ENCODE results near the gene ANXA7. TPM values are rescaled to one million over a fixed set of nuclear protein-coding genes. Genes with fewer than 3 reads are reported as not detected.
A peak's percentile ranks its signal among the peaks of the same experiment; 100 is the strongest.
"Not testable (repeated sequence)": the region's sequence is repeated elsewhere in the genome, so short reads cannot be mapped to it uniquely, and the experiment has no call there.

ANXA7 gene
- total RNA-seq, 1 experiment from 2014 or later = 62.3 TPM

DNA sequence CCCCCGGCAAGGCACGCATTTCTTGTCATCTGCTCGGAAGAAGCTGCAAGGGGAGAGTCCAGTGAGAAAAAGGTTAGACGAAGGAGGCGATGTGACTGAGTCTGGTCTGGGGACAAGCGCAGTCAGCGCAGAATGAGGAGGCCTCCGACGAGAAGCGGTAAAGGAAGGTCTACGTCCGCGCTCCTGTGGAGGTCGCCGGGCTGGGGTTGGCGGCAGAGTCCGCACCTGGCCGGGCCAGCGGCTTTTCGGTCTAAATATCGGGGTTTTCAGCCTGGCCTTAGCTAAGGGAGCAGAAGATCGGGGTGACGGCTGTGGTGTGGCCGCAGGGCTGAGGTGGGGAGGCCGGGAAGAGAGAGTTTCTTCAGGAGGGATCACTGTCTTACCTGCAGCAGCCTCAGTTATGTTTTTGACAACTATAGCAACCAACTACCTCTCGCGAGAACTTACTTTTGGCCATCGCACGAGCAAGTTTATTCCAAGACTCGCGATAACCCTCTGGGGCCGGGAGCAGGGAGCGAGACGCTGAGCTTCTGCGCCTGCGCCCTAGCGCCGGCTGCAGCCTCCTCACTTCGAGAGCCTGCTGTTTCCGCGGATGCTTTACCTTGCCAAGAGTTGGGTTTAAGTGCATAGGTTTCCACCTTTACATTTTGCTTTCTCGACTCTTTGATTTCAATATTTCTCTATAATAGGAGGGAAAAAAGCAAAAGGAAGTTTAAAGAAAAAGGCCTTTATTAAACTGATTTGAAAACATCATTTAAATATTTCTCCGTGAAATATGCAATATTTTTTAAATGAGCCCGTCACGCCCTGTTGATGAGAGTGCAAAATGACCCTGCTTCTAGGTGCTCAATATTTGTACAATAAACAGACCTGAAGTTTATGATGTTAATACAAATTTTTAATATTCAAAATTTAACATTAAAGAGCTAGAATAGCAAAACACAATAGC, 55.3 kb downstream of the ANXA7 start, which contains the start of gene CFAP70:
CFAP70 (minus strand) TSS at position 534 of the 949 bp plus-strand sequence. CDS start 4,068 bp downstream, outside the sequence.
- in situ Hi-C loops (cut with HindIII; ENCODE audit: low sequenced_read_pairs) = no loop called here
- DNase-seq (ENCODE audit: low spot score) = peak; percentile 97

DNA sequence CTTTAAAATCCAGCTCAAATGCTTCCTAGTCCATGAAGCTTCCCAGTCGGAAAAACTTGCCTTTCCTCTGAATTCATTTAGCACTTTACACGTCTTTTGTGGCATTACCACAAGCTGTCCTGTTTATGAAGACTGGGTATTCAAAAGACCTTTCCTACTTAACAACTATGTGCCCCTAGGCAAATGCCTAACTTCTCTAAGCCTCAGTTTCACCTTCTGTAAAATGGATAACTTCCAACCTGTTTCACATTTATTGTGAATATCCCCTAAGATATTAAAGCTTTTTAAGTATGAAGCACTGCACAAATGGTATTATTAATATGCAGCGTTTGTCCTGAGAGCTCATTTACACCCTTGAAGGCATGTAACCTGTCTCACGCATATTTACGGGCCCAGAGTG, 56.0 kb downstream of the ANXA7 start:
- in situ Hi-C loops (cut with HindIII; ENCODE audit: low sequenced_read_pairs) = no loop called here

DNA sequence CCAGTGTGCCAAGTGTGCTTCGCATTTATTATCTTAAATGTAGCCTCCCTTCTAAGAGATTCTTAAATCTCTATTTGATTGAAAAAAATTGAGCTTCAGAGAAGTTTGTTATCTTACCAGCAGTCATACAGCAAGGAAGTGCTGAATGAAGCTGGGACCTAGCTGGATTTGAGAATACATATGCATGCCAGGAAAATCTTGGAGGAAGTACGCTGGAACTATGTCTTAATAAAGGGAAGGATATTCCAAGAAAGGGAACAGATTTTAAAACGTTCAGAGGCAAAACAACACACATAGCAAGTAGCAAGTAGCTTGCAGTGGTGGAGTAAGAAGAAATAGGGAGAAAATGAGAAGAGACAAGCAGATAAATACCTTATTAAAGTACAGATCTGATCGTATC, 56.7 kb downstream of the ANXA7 start:
- DNase-seq (ENCODE audit: low spot score) = no peak
- in situ Hi-C loops (cut with HindIII; ENCODE audit: low sequenced_read_pairs) = no loop called here

More for the DNA sequence above, 56.0 kb downstream of the ANXA7 start:
- DNase-seq (ENCODE audit: low spot score) = no peak

DNA sequence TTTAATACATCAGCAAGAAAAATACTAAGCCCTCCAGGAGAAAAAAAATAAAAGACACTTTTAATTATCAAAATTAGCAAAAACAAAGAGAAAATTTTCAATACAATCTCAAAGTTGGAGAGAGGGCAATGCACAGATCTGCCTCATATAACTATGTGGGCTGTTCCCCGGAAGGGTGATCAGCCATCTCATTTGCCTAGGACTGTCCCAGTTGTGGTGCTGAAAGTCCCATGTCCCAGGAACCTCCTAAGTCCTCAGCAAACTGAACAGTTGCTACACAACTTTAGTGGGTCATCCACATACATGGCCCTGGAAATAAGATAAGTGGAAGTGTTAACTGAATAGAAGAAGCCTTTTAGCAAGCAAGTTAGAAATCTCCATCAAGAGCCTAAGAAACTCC, 69.6 kb downstream of the ANXA7 start:
- DNase-seq (ENCODE audit: low spot score) = no peak
- in situ Hi-C loops (cut with HindIII; ENCODE audit: low sequenced_read_pairs) = no loop called here

DNA sequence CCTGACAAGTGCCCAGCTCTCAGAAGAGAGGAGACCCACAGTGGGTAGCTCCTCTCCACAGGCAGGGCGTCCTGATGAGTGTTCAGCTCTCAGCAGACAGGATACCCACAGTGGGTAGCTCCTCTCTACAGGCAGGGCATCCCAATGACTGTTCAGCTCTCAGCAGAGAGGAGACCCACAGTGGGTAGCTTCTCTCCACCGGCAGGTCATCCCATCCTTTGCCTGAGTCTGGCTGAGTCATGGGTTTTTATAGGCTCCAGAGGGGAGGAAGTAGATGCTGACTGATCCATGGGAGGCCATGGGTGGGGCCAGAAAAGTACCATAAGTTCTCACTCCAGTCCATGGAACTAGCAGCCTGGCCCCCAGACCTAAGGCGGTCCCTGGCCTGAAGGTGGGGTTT, 73.7 kb downstream of the ANXA7 start:
- DNase-seq (ENCODE audit: low spot score) = no peak
- in situ Hi-C loops (cut with HindIII; ENCODE audit: low sequenced_read_pairs) = no loop called here

DNA sequence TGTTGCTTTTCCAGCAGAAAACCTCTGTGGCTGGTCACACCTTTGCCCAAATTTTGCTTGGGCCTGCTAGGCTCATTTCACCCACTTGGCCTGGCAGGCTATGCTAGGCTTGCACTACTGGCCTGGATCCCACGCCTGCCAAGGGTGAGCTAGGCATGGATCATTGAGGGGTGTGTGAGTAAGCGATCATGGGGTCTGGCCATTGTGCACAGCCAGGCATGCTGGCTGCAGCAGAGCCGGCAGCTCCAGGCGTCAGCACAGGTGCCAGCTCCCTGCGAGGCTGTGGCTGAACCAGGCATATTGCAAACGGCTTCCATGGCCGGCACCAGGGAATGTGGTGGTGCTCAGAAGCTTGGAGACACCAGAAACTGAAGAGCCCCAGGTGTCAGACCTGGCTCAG, 74.4 kb downstream of the ANXA7 start:
- in situ Hi-C loops (cut with HindIII; ENCODE audit: low sequenced_read_pairs) = no loop called here

DNA sequence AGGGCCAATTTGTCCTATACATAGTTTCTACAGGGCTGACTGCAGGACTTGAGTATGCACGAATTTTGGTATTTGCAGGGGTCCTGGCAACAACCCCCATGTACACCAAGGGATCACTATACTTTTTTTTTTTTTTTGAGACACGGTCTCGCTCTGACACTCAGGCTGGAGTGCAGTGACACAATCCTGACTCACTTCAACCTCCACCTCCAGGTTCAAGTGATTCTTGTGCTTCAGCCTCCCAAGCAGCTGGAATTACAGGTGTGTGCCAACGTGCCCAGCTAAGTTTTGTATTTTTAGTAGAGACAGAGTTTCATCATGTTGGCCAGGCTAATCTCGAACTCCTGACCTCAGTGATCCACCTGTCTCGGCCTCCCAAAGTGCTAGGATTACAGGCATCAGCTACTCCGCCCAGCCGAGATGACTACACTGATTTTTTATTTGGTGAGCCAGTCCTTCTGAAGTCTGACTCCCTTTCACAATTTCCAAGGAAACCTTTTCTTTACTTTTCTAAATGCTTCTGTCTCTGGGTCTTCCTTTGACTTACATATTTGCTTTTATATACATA, 75.0 kb downstream of the ANXA7 start:
- in situ Hi-C loops (cut with HindIII; ENCODE audit: low sequenced_read_pairs) = no loop called here
- DNase-seq (ENCODE audit: low spot score) = no peak

More for the DNA sequence above, 74.4 kb downstream of the ANXA7 start:
- no peak for DNase-seq (ENCODE audit: low spot score)

DNA sequence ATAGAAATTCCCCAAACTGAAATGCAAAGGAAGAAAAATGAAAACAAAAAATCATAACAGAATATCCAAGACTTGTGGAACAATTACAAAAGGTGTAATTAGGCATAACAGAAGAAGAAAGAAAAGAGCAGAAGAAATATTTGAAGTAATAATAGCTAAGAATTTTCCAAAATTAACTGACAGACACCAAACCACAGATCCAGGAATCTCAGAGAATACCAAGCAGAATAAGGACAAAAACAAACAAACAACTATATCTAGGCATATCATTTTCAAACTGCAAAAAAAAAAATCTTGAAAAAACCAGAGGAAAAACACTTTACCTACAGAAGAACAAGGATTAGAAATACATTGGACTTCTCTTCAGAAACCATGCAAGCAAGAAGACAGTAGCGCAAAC, 80.7 kb downstream of the ANXA7 start:
- in situ Hi-C loops (cut with HindIII; ENCODE audit: low sequenced_read_pairs) = no loop called here

DNA sequence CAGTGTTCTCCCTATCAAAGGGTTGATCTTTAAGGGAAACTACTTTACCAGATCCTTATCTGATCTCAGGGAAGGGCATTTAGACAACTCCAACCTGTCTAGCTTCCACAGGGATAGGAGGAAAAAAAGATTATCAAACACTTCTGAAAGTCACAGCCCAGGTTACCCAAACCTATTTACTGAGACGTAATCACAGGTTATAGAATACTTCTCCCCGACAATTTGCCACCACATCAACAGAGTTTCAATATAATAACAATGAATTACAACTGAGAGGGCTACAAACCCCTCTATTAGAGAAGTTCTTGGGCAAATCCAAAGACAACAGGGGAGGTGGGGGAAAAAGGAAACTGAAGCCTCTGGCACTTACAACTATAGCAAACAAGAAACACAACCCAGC, 81.5 kb downstream of the ANXA7 start:
- DNase-seq (ENCODE audit: low spot score) = no peak
- in situ Hi-C loops (cut with HindIII; ENCODE audit: low sequenced_read_pairs) = no loop called here

More for the DNA sequence above, 80.7 kb downstream of the ANXA7 start:
- no peak for DNase-seq (ENCODE audit: low spot score)

DNA sequence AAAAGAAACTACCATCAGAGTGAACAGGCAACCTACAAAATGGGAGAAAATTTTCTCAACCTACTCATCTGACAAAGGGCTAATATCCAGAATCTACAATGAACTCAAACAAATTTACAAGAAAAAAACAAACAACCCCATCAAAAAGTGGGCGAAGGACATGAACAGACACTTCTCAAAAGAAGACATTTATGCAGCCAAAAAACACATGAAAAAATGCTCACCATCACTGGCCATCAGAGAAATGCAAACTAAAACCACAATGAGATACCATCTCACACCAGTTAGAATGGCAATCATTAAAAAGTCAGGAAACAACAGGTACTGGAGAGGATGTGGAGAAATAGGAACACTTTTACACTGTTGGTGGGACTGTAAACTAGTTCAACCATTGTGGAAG, 85.3 kb downstream of the ANXA7 start:
- in situ Hi-C loops (cut with HindIII; ENCODE audit: low sequenced_read_pairs); DNase-seq (ENCODE audit: low spot score): not testable (repeated sequence)

DNA sequence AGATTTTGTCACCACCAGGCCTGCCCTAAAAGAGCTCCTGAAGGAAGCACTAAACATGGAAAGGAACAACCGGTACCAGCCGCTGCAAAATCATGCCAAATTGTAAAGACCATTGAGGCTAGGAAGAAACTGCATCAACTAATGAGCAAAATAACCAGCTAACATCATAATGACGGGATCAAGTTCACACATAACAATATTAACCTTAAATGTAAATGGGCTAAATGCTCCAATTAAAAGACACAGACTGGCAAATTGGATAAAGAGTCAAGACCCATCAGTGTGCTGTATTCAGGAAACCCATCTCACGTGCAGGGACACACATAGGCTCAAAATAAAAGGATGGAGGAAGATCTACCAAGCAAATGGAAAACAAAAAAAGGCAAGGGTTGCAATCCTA, 88.6 kb downstream of the ANXA7 start:
- in situ Hi-C loops (cut with HindIII; ENCODE audit: low sequenced_read_pairs); DNase-seq (ENCODE audit: low spot score): not testable (repeated sequence)

Other genes starting within 250 kb of the ANXA7 start
- gene ECD, start 246.1 kb downstream of the ANXA7 start, total RNA-seq (2014; rRNA removed; shearing (Covaris generic)) = 55.0 and 60.2 TPM in 2 replicates
- 12.8 and 26.6 TPM in 2 replicates for gene FAM149B1, start 245.9 kb downstream of the ANXA7 start, total RNA-seq (2014; rRNA removed; shearing (Covaris generic))
- 43.4 and 53.3 TPM in 2 replicates for gene DNAJC9, start 166.8 kb downstream of the ANXA7 start, total RNA-seq (2014; rRNA removed; shearing (Covaris generic))
- gene MRPS16, start 161.4 kb downstream of the ANXA7 start, total RNA-seq (2014; rRNA removed; shearing (Covaris generic)) = 73.5 and 94.1 TPM in 2 replicates
- 0.78 and 2.0 TPM in 2 replicates for gene CFAP70, start 55.2 kb downstream of the ANXA7 start, total RNA-seq (2014; rRNA removed; shearing (Covaris generic))
- 0.61 and 0.86 TPM in 2 replicates for gene MSS51, start 19.5 kb upstream of the ANXA7 start, total RNA-seq (2014; rRNA removed; shearing (Covaris generic))
- gene PPP3CB, start 82.0 kb upstream of the ANXA7 start, total RNA-seq (2014; rRNA removed; shearing (Covaris generic)) = 6.6 and 7.8 TPM in 2 replicates
- gene USP54, start 177.3 kb upstream of the ANXA7 start, total RNA-seq (2014; rRNA removed; shearing (Covaris generic)) = 13.0 and 23.2 TPM in 2 replicates
- 1.2 TPM in 1 of 2 replicates, not detected in the other for gene MYOZ1, start 227.4 kb upstream of the ANXA7 start, total RNA-seq (2014; rRNA removed; shearing (Covaris generic))
- not detected in 2 replicates for gene SYNPO2L, start 242.0 kb upstream of the ANXA7 start, total RNA-seq (2014; rRNA removed; shearing (Covaris generic))

Data from G401 (cell line).